Measurements from ENCODE around the gene CNOT11.
"Not testable (repeated sequence)": the region's sequence is repeated elsewhere in the genome, so short reads cannot be mapped to it uniquely, and the experiment has no call there.

Gene CNOT11

DNA sequence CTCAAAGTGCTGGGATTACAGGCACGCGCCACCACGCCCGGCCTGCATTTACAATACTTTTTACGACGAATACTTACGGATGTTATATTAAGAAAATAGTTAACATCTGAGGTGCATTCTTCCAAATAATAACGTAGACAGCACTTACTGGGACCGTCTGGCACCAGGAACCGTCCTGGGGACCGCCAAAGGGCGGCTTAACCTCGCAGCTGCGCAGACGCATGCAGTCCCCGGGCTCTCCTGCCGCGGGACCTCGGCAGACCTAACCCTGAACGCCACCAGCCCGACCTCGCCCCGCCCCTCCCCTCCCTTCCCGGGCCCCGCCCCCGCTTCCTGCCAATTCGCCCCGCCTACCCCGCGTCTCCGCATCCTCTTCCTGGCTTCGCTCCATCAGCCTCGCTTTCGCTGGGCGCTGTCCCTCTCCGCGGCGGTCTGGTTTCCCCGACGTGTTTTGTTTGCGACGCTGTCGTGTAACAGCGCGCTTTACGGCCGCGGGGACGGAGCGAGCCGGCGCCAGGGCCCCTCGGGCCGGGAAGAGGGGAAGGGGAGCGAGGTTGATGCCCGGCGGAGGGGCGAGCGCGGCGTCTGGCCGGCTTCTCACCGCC, at the start of gene CNOT11:
TSS of gene CNOT11 (plus strand) at position 479 of the 605 bp plus-strand sequence. CDS start at position 558, 79 bp downstream.
- peaks cover 42% of the 10 kb centered on the region for H3K4me1 Mint-ChIP-seq
- DNase-seq (peak; percentile 98), ATAC-seq (peak; percentile 91)
- H3K9me3 Mint-ChIP-seq: no peaks in the 10 kb centered on the region
- peak within 1 kb of the TSS; percentile 96 to 97 for H3K4me3 Mint-ChIP-seq
- peak within 1 kb of the TSS; percentile 96 to 98 for H3K27ac Mint-ChIP-seq
- H3K27me3 Mint-ChIP-seq: no peaks in the 10 kb centered on the region

DNA sequence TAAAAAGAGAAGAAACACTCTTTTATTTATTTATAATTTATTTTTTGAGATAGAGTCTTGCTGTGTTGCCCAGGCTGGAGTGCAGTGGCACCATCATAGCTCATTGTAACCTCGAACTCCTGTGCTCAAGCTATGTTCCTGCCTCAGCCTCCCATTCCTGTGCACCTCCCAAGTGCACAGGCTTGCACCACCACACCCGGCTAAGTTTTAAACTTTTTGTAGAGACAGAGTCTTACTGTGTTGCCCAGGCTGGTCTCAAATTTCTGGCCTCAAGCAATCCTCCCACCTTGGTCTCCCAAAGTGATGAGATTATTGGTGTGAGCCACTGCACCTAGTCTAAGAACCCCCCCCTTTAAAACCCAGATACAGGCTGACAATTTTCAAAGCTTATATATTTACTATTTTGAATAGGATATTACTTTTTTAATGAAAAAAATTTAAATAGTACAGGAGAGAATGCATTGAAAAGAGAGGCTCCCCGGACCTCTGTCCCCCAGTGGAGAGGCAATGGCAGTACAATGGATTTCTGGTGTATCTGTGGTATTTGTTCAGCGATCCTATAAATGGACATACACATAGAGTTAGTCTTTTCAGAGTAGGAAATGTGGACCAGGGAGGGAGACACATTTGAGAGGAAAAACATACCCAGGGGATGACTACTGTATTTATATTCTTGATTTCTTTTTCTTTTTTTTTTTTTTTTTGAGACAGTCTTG, 48.1 kb upstream of the CNOT11 start:
- Mint-ChIP-seq H3K4me3 (peak overlapping the region; percentile 24 to 67), H3K27ac (peak overlapping the region; percentile 92 to 93), H3K9me3 (no peaks in the 10 kb centered on the region), H3K27me3 (no peaks in the 10 kb centered on the region), H3K4me1 (peaks cover 6% of the 10 kb centered on the region)
- no peak for ATAC-seq
- no peak for DNase-seq

- ATAC-seq (peak; percentile 96), DNase-seq (peak; percentile 27 to 61)
- Mint-ChIP-seq H3K4me1 (peaks cover 6% of the 10 kb centered on the region), H3K4me3 (peak overlapping the region; percentile 41 to 67), H3K27me3 (no peaks in the 10 kb centered on the region), H3K27ac (peak overlapping the region; percentile 93 to 95), H3K9me3 (no peaks in the 10 kb centered on the region)
Observed at GRCh38 chr2:101205521-101206479, 46.9 kb upstream of the CNOT11 start.

DNA sequence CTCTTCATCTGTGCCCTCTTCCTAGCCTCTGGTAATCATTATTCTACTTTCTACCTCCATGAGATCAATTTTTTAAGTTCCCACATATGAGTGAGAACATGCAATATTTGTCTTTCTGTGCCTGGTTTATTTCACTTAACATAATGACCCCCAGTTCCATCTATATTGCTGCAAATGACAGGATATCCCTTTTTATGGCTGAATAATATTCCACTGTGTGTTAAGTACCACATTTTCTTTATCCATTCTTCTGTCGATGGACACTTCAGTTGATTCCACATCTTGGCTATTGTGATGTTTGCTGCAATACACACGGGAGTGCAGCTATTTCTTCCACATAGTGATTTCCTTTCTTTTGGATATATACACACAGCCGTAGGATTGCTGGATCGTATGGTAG, 43.9 kb upstream of the CNOT11 start:
- H3K9me3 Mint-ChIP-seq: no peaks in the 10 kb centered on the region
- ATAC-seq (no peak), DNase-seq (no peak)
- H3K27ac Mint-ChIP-seq: no peak overlapping the region
- H3K27me3 Mint-ChIP-seq: no peaks in the 10 kb centered on the region
- no peak overlapping the region for H3K4me3 Mint-ChIP-seq
- H3K4me1 Mint-ChIP-seq: peaks cover 6% of the 10 kb centered on the region

DNA sequence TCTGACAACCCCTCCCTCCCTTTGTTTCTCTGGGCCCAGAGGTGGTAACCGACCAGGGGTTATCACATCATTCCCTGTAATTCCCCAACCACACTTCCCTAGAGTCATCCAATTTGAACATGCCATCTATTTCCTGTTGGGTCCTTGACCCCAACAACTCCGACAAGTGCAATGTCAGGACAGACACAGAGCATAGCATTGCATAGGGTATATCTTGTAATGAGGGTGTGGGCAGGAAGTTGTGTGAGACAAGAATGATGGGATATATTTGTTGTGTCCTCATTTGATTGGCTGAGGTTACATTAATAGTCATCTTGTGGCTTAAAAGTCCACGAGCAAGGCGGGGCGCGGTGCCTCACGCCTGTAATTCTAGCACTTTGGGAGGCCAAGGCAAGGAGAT, 33.4 kb upstream of the CNOT11 start:
- peaks cover 2 to 9% of the 10 kb centered on the region in 2 donors for H3K9me3 Mint-ChIP-seq
- H3K27ac Mint-ChIP-seq: peak overlapping the region in 1 of 2 donors; percentile 82
- ATAC-seq (no peak), DNase-seq (no peak)
- H3K27me3 Mint-ChIP-seq: no peaks in the 10 kb centered on the region
- H3K4me1 Mint-ChIP-seq: peaks cover 16% of the 10 kb centered on the region
- H3K4me3 Mint-ChIP-seq: no peak overlapping the region

GRCh38 chr2:101220091-101220490, 32.6 kb upstream of the CNOT11 start:
- not testable (repeated sequence) for H3K27me3 Mint-ChIP-seq, H3K4me3 Mint-ChIP-seq, DNase-seq, H3K27ac Mint-ChIP-seq, ATAC-seq
- Mint-ChIP-seq H3K9me3 (peaks cover 6 to 17% of the 10 kb centered on the region in 2 donors), H3K4me1 (peaks cover 21% of the 10 kb centered on the region)

DNA sequence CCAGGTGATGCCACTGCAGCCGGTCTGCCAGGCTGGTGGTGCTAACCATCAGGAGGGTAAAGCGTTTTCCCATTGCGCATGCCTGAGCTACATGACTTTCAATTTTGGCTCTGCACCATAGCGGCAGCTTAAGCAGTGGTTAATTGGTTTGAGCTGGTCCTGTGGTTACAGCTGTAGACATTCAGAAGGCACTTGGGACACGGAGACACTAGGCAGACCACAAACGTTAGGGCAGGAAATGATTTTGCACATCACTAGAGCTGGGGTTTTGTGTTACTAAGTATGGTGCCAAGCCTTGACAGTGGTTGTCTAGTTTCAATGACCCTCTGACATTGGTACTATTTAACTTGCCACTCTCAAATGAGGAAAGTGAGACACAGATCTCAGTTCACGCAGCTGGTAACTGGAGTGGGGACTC, 28.9 kb upstream of the CNOT11 start:
- DNase-seq (peak; percentile 30 to 61), ATAC-seq (peak; percentile 99)
- peak overlapping the region; percentile 16 to 41 for H3K4me3 Mint-ChIP-seq
- no peaks in the 10 kb centered on the region for H3K27me3 Mint-ChIP-seq
- H3K9me3 Mint-ChIP-seq: peaks cover 6 to 27% of the 10 kb centered on the region in 2 donors
- peak overlapping the region in 1 of 2 donors; percentile 27 for H3K27ac Mint-ChIP-seq
- peaks cover 26% of the 10 kb centered on the region for H3K4me1 Mint-ChIP-seq

DNA sequence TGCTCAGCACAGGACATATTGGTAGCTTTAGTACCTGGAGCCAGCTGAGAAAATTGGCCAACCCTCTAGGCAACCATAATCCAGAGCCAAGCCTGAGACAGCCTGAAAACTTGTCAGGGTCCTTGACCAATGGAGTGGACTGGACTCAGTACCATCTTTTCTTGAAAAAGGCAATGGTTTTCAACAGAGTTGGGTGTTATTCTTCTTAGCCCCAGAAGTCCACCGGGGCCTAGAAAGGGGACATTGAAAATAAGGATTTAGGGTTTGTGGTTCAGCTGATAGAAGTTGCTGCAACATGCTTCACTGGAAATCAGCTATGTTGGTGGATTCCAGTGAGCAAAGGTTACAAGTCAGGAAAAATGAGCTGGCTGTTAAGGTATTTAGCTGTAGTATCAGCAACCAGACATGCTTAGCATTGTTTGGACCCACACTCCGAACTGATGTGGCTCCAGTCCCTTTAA, 22.1 kb upstream of the CNOT11 start:
- ATAC-seq (no peak), DNase-seq (no peak)
- Mint-ChIP-seq H3K9me3 (peaks cover 6 to 22% of the 10 kb centered on the region in 2 donors), H3K4me1 (peaks cover 6% of the 10 kb centered on the region), H3K4me3 (no peak overlapping the region), H3K27ac (peak overlapping the region in 1 of 2 donors; percentile 16), H3K27me3 (no peaks in the 10 kb centered on the region)

DNA sequence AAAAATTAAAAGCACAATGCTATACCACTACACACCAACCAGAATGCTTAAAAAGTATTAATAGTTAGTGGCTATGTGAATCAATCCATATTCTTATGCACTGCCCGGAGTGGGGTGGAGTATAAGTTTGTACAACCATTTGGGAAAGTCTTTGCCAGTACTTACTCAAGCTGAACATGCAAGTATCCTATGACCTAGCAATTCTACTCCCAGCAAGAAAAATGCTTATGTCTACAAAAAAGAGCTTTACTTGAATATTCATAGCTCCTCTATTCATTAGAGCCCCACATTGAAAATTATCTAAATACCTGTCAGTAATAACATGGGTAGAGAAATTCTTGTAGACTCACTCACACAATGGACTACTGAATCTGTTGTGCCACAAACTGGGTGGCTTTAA, 21.4 kb upstream of the CNOT11 start:
- Mint-ChIP-seq H3K27ac (no peak overlapping the region), H3K4me1 (peaks cover 6% of the 10 kb centered on the region), H3K4me3 (no peak overlapping the region), H3K9me3 (peaks cover 6 to 28% of the 10 kb centered on the region in 2 donors), H3K27me3 (no peaks in the 10 kb centered on the region)
- no peak for ATAC-seq
- DNase-seq: no peak

GRCh38 chr2:101231937-101232730, 20.6 kb upstream of the CNOT11 start:
- no peak for DNase-seq

DNA sequence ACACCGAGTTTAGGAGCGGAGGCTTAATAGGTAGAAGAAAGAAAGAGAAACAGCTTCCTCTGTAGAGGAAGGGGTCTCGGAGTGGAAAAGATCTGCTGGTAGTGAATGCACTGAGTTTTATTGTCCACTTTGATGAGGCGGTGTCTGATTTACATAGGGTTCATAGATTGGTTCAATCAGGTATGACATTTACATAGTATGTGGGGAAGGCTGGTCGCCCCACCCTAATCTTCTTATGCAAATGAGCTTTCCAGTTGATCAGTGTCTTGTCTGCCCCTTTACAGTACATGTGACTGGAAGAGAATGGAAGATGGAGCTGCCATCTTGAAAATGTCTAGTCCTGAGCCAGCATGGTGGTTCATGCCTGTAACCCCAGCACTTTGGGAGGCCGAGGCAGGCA, 19.9 kb upstream of the CNOT11 start:
- H3K4me3 Mint-ChIP-seq: no peak overlapping the region
- ATAC-seq: no peak
- H3K27ac Mint-ChIP-seq: no peak overlapping the region

More at GRCh38 chr2:101231937-101232730, 20.6 kb upstream of the CNOT11 start:
- H3K27me3 Mint-ChIP-seq: no peaks in the 10 kb centered on the region
- no peak overlapping the region for H3K4me3 Mint-ChIP-seq
- no peak for ATAC-seq
- H3K27ac Mint-ChIP-seq: peak overlapping the region in 1 of 2 donors; percentile 10
- peaks cover 6 to 28% of the 10 kb centered on the region in 2 donors for H3K9me3 Mint-ChIP-seq
- peaks cover 6% of the 10 kb centered on the region for H3K4me1 Mint-ChIP-seq

DNA sequence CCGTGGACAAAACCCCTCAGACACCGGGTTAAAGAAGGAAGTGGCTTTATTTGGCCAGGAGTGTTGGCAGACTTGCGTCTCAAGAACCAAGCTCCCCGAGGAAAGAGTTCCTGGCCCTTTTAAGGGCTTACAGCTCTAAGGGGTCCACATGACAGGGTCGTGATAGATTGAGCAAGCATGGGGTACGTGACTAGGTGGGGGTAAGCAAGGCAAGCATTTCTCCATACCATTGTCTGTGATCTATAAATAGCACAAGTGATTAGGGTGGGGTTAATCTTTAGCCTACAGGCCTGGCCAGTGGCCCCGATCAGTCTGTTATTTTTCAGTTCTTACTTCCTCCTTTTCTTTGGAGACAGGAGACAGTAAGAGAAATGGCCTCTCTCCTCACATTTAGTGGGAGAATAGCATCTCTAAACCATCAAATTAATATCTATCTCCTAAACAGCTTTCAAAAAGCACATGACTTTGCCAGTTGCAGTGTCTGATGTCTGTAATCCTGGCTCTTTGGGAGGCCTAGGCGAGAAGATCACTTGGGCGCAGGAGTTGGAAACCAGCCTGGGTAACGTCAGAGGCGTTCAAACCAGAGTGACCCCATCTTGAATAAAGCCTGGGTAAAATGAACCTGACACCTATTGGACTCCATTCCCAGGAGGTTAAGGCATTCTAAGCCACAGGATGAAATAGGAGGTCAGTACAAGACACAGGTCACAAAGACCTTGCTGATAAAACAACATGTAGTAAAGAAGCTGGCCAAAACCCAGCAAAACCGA, 18.3 kb upstream of the CNOT11 start:
- ATAC-seq (no peak), DNase-seq (no peak)
- H3K9me3 Mint-ChIP-seq: peaks cover 6 to 20% of the 10 kb centered on the region in 2 donors
- no peak overlapping the region for H3K27ac Mint-ChIP-seq
- H3K27me3 Mint-ChIP-seq: no peaks in the 10 kb centered on the region
- no peak overlapping the region for H3K4me3 Mint-ChIP-seq
- no peaks in the 10 kb centered on the region for H3K4me1 Mint-ChIP-seq

More for the DNA sequence above, 19.9 kb upstream of the CNOT11 start:
- Mint-ChIP-seq H3K4me1 (peaks cover 6% of the 10 kb centered on the region), H3K27me3 (no peaks in the 10 kb centered on the region), H3K9me3 (peaks cover 6 to 28% of the 10 kb centered on the region in 2 donors)
- no peak for DNase-seq

GRCh38 chr2:101235956-101236355, 16.7 kb upstream of the CNOT11 start:
- not testable (repeated sequence) for DNase-seq, H3K4me1 Mint-ChIP-seq, ATAC-seq, H3K27ac Mint-ChIP-seq, H3K4me3 Mint-ChIP-seq, H3K27me3 Mint-ChIP-seq
- H3K9me3 Mint-ChIP-seq: peaks cover 0 to 13% of the 10 kb centered on the region in 2 donors

DNA sequence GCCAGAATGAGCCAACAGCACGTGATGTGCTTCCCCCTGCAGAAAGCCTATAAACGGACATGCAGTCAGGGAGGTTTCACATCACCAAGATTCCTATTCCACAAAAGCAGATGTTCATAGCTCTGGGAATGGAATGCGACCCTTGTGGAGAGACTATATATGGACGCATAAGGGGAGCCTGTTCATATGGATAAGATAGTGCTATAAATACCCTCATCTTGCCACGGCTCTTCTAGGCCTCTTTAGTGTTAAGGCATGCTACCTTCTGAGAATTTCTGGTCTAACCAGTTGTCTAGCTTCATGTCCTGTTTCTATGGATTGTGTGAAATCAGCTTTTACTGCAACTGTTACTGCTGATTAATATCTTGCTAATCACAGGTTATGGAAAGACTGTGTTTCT, 14.7 kb upstream of the CNOT11 start:
- H3K4me3 Mint-ChIP-seq, DNase-seq, H3K4me1 Mint-ChIP-seq, ATAC-seq, H3K27ac Mint-ChIP-seq, H3K9me3 Mint-ChIP-seq, H3K27me3 Mint-ChIP-seq: not testable (repeated sequence)

Data from stimulated activated naive CD8-positive, alpha-beta T cell treated with anti-CD3 and anti-CD28 coated beads, Interleukin-15, amount 100 ng/mL, for 72 hours (primary cell).